ENCODE results near the gene NRXN2.

Gene NRXN2

DNA sequence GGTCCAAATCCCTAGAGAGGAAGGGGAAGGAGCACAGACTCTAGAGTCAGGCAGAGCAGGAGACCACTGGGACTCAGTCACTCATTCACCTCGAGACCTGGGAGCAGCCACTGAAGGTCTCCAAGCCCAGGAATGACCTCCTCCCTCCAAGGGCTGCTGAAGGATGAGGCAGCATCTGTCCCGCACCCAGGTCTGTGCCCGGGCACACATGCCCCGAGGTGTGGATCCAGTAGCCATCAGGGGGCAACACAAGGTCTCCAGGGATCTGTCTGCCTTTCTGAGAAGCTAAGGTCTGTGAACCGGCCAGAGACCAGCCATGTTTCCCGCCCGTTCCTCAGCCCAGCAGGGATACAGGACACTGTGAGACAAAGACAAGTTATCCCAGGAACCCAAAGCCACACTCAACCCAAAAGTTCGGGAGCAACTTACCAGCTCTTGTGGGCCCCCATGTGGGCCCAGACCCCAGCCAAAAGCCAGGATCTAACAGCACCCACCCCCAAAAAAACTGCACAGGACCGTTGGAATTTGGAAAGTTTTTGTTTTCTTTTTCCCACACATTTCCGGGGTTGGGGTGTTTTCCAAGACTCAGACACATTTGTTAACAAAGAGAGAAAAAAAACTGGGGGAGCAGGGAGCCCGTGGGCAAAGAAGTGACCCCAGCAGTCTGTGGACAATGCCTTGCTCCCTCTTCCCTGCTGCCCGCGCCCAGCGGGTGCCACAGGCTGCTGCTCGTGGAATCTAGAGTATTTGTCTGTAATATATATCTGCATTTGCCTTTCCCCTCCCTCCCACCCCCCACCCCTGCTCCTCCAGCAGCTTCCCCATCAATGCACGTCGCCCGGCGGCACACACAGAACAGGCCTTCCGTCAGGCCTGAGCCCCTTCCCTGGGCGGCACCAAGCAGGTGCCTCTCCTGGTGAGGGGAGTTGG, 117.1 kb downstream of the NRXN2 start:
- TF ChIP-seq, protein P1, sequence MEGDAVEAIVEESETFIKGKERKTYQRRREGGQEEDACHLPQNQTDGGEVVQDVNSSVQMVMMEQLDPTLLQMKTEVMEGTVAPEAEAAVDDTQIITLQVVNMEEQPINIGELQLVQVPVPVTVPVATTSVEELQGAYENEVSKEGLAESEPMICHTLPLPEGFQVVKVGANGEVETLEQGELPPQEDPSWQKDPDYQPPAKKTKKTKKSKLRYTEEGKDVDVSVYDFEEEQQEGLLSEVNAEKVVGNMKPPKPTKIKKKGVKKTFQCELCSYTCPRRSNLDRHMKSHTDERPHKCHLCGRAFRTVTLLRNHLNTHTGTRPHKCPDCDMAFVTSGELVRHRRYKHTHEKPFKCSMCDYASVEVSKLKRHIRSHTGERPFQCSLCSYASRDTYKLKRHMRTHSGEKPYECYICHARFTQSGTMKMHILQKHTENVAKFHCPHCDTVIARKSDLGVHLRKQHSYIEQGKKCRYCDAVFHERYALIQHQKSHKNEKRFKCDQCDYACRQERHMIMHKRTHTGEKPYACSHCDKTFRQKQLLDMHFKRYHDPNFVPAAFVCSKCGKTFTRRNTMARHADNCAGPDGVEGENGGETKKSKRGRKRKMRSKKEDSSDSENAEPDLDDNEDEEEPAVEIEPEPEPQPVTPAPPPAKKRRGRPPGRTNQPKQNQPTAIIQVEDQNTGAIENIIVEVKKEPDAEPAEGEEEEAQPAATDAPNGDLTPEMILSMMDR (IDR thresholded peaks at IDR 0.05; ENCODE audit: extremely low read depth, missing control alignments) = no peak
- no peak for DNase-seq (ENCODE audit: low spot score)

DNA sequence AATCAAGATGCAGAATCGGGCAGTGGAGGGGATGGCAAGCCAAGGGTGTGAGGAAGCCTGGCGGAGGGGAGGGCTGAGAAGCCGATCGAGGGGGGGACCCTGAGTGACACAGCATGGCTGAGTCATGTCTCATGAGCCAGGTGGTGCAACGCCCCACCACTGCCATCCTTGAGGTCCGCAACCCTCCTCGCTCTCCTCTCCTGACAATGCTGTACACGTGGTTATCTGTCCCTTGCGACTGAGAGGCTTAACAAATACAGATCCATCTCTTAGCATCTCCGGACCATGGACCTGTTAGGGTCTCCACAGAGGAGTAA, 117.8 kb downstream of the NRXN2 start:
- TF ChIP-seq, protein P1 (IDR thresholded peaks at IDR 0.05; ENCODE audit: extremely low read depth, missing control alignments) = no peak
- no peak for DNase-seq (ENCODE audit: low spot score)

DNA sequence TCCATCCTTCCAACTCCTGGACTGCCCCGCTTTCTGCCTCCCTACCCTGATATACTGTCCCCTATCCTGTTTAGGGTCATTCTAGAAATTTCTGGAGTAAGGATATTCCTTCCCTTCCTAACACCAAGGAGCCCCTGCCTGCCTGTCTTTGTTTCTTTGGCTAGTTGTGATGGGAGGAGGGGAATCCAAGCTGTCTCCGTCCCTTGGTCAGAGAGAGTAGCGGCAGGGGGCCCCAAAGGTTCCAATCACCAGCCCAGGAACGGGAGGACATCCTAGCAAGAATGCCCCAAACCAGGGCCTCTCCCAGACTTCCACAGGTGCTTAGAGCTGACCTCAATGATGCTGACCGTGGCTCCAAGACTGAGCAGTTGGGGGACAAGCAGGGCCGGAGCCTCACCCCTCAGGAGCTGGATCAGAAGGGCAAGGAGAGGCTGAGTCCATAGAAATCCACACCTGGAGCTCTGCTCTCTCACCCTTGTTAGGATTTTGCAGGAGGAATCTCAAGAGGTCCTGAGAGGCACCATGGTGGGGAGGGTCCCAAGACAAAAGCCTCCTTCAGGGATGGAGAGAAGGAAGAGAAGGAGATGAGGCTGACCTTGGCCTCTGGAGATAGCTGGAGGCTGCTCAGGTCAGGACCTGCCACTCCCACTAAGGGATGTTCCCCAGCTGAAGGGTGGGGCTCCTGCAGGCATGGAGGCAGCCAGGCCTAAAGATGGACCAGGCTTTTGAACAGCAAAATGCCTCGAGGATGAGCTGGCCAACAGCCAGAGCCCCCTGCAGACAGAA, 118.3 kb downstream of the NRXN2 start:
- DNase-seq (ENCODE audit: low spot score) = no peak

DNA sequence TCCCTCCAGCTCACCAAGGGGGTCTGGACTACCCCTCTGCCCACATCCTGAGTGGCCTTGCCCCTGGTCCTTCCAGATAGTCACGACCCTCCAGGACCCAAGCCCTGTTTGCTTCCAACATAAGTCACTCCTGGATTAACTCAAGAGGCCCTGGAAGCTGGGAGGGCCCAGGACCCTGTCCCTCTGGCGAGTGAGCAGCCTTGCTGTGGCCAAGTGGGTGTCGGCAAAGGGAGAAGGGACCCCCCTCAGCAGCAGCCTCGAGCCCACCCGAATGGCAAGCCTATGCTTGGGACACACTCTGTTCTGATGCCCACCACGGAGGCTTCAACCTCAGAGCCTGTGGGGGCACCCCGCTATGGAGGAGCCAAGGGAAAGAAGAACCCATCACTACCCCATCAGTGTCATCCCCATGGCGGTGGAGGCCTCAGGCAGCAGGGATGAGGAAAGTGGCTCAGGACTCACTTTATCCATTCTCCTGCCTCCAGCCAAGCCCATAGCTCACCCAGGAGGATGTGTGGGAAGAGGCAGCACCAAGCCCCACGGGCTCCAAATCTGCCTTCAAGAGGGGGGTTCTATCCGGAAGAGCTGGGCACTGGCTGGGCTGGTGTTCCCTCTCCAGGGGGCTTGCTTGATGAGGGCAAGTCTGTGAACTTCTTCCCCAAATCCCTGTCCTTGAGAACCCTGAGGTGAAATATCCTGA, 119.4 kb downstream of the NRXN2 start:
- TF ChIP-seq, protein P1 (IDR thresholded peaks at IDR 0.05; ENCODE audit: extremely low read depth, missing control alignments) = no peak
- DNase-seq (ENCODE audit: low spot score) = no peak

More for the DNA sequence above, 118.3 kb downstream of the NRXN2 start:
- TF ChIP-seq, protein P1 (IDR thresholded peaks at IDR 0.05; ENCODE audit: extremely low read depth, missing control alignments) = no peak

DNA sequence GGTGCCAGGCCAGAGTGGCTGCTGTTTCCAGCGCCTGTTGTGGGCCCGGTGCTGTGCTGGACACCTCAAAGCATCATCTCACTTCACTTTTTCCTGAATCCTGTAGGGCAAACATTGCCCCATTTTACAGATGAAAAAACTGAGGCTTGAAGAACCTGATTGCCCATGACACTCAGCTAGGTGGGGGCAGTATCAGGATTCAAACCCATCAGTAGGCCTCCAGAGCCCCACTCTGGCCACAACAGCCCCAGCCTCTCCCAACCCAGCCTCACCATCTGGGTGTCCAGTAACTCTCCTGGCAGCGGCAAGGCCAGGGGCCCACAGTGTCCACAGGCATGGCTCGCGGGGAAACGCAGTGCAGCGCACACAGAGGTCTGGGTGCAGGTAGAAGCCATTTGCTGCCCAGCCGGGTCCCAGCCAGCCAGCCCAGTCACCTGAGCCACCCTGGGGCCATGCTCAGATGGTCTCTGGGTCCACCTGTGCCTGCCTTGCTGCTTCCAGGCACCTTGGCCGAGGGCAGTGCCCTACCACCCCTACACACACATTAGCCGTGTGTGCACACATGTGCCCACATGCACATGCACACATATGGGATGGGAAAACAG, 120.4 kb downstream of the NRXN2 start:
- TF ChIP-seq, protein P1 (IDR thresholded peaks at IDR 0.05; ENCODE audit: extremely low read depth, missing control alignments) = no peak

DNA sequence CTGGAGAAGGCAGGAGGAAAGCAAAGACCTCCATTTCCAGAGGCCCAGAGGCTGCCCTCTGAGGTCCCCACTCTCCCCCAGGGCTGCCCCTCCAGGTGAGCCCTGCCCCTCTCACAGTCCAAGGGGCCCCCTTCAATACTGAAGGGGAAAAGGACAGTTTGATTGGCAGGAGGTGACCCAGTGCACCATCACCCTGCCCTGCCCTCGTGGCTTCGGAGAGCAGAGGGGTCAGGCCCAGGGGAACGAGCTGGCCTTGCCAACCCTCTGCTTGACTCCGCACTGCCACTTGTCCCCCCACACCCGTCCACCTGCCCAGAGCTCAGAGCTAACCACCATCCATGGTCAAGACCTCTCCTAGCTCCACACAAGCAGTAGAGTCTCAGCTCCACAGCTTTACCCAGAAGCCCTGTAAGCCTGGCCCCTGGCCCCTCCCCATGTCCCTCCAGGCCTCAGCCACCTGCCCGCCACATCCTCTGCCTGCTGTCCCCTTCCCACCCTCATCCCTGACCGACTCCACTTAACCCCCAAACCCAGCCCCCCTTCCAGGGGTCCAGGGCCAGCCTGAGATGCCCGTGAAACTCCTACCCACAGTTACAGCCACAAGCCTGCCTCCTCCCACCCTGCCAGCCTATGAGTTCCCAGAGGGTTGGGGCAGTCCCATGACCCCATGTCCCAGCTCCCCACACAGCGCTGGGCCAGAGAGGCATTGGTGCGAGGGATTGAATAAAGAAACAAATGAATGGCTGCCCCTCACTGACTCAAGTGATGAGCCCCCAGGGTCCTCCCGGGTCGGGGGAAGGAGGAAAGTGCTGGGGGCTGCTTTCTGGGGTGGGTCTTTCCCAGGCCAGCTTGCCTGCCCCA, 121.2 kb downstream of the NRXN2 start:
- TF ChIP-seq, protein P1 (IDR thresholded peaks at IDR 0.05; ENCODE audit: extremely low read depth, missing control alignments) = no peak

More for the DNA sequence above, 120.4 kb downstream of the NRXN2 start:
- no peak for DNase-seq (ENCODE audit: low spot score)

More for the DNA sequence above, 121.2 kb downstream of the NRXN2 start:
- no peak for DNase-seq (ENCODE audit: low spot score)
